ENCODE measurements around the gene DDX31. TPM values are rescaled to one million over a fixed set of nuclear protein-coding genes. Genes with fewer than 3 reads are reported as not detected.

DDX31 gene
- total RNA-seq, 1 experiment from 2014 or later: 28.4 TPM

DNA sequence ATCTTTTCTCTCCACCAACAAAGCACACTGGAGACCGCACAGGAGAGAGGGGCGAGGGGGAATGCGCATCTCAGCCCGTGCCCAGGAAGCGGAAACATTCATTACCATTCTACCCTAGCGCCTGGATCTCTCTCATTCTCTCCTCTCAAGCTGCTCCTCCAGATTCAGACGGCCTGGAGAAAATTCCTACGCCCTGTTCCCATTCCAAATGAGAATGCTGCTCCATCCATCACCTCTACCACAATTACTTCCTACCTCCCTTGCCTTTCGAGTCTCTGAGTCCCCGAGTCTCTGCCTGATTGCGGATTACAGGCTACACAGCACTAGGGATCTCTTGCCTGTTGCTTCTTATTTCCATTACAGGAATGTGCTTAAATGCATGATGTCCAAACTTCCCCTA lies 6.7 kb downstream of the DDX31 start:
- peaks cover 6% of the 10 kb centered on the region; the same call in 1 of the 2 replicates for H3K79me2 ChIP-seq (ENCODE audit: insufficient read depth, low read length)
- H3K79me1 ChIP-seq (ENCODE audit: insufficient read depth, low read depth, low read length, poor library complexity, severe bottlenecking): peaks cover 6% of the 10 kb centered on the region
- H4K20me1 ChIP-seq (ENCODE audit: control insufficient read depth, insufficient read depth, insufficient read length): no peaks in the 10 kb centered on the region
- Mint-ChIP-seq H3K27me3 (ENCODE audit: low read depth) (no peaks in the 10 kb centered on the region), H3K9me3 (no peaks in the 10 kb centered on the region), H3K4me1 (peaks cover 12 to 13% of the 10 kb centered on the region in 2 experiments), H3K4me3 (no peak overlapping the region), H3K27ac (no peak overlapping the region), H3K36me3 (ENCODE audit: insufficient read depth in 1 of 3, low read depth in 3 of 3) (peaks cover 20 to 39% (median 34%) of the 10 kb centered on the region in 3 experiments)
- H3K23ac ChIP-seq (ENCODE audit: insufficient read length, low read depth, low read length): no peak overlapping the region
- H3K18ac ChIP-seq (ENCODE audit: insufficient read length, low read depth, low read length): no peak overlapping the region
- H2BK12ac ChIP-seq (ENCODE audit: insufficient read length, low read depth, low read length): no peak overlapping the region
- no peak overlapping the region for H3K14ac ChIP-seq (ENCODE audit: insufficient read depth, low read length)
- no peak overlapping the region for H3K9ac ChIP-seq (ENCODE audit: extremely low read depth, insufficient read length, low read length)
- TF ChIP-seq, protein P1, sequence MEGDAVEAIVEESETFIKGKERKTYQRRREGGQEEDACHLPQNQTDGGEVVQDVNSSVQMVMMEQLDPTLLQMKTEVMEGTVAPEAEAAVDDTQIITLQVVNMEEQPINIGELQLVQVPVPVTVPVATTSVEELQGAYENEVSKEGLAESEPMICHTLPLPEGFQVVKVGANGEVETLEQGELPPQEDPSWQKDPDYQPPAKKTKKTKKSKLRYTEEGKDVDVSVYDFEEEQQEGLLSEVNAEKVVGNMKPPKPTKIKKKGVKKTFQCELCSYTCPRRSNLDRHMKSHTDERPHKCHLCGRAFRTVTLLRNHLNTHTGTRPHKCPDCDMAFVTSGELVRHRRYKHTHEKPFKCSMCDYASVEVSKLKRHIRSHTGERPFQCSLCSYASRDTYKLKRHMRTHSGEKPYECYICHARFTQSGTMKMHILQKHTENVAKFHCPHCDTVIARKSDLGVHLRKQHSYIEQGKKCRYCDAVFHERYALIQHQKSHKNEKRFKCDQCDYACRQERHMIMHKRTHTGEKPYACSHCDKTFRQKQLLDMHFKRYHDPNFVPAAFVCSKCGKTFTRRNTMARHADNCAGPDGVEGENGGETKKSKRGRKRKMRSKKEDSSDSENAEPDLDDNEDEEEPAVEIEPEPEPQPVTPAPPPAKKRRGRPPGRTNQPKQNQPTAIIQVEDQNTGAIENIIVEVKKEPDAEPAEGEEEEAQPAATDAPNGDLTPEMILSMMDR (conservative IDR thresholded peaks at IDR 0.05): no peak
- peak overlapping the region; percentile 13 for H3K27ac ChIP-seq (ENCODE audit: insufficient read length, low read depth, low read length)
- no CpG with 5 or more reads among the region's 11 CpGs for WGBS (ENCODE audit: extremely low coverage, insufficient read length, low lambda C conversion rate)
- no peak overlapping the region for H2BK120ac ChIP-seq (ENCODE audit: low read depth, low read length, poor library complexity, severe bottlenecking)
- H3T11ph ChIP-seq (ENCODE audit: low read length): no peak overlapping the region
- H2AK5ac ChIP-seq (ENCODE audit: insufficient read length, low read length): no peak overlapping the region
- H3K23me2 ChIP-seq (ENCODE audit: insufficient read length, low read depth, low read length, poor library complexity, severe bottlenecking): no peaks in the 10 kb centered on the region
- no peaks in the 10 kb centered on the region for H3K9me3 ChIP-seq (ENCODE audit: control insufficient read depth, low read depth, low read length)
- no peak overlapping the region for H3K56ac ChIP-seq (ENCODE audit: insufficient read length, low read depth, low read length)
- DNase-seq: peak; percentile 62
- no peaks in the 10 kb centered on the region for H3K27me3 ChIP-seq (ENCODE audit: insufficient read depth, low read length)
- no peak overlapping the region for H4K91ac ChIP-seq (ENCODE audit: insufficient read length, low read depth, low read length)
- peak overlapping the region; percentile 46 for H3K4me2 ChIP-seq (ENCODE audit: insufficient read depth, insufficient read length, low read length)
- H2BK15ac ChIP-seq (ENCODE audit: low read depth, low read length): no peak overlapping the region; the same call in 1 of the 2 replicates
- H3K4ac ChIP-seq (ENCODE audit: low read depth, low read length): no peak overlapping the region
- no peak overlapping the region for H4K5ac ChIP-seq (ENCODE audit: insufficient read length, low read depth, low read length)
- H3K4me1 ChIP-seq (ENCODE audit: insufficient read depth, low read length): peaks cover 4% of the 10 kb centered on the region; the same call in 1 of the 2 replicates
- no peak overlapping the region for H4K8ac ChIP-seq (replicated peaks; ENCODE audit: insufficient read length, low read depth, low read length)
- no peak overlapping the region for H2BK20ac ChIP-seq (ENCODE audit: low read depth, low read length, poor library complexity, severe bottlenecking)
- H2AFZ ChIP-seq (ENCODE audit: low read length): no peak overlapping the region
- H2BK5ac ChIP-seq (ENCODE audit: insufficient read length, low read length): no peak overlapping the region
